Testis (tissue), 2 donors: ENCODE results near the gene ROBO1.

Source experiments
- CTCF ChIP-seq, 3 experiments: fragments of 450-650 bp in 2 of 3; fragments of 200-600 bp in 1 of 3; sonication (generic) in 1 of 3; IDR thresholded peaks; one replicate each; pipeline ENCODE4 v1.5.1; 2016 to 2019; ENCODE audit warnings: antibody characterized with exemption in 3 of 3, mild to moderate bottlenecking in 2 of 3, moderate library complexity in 1 of 3
- POLR2A ChIP-seq: fragments of 450-650 bp; IDR thresholded peaks from one replicate; pipeline ENCODE4 v1.6.1; 2017; ENCODE audit warnings: antibody characterized with exemption, mild to moderate bottlenecking, moderate library complexity

GRCh38 chr3:79427081-79427480 is 340.7 kb downstream of the ROBO1 start:
- TF ChIP-seq CTCF (IDR thresholded peaks at IDR 0.05), result no peak
- no peak for TF ChIP-seq POLR2A
